ENCODE measurements around the gene IRF8.

- TF ChIP-seq CTCF (IDR thresholded peaks at IDR 0.05 in 4 of 5, conservative IDR thresholded peaks at IDR 0.05 in 1 of 5), result no peak
- TF ChIP-seq POLR2A (IDR thresholded peaks at IDR 0.05), result no peak
Observed at GRCh38 chr16:85899444-85899843, 482 bp downstream of the IRF8 start.

Data from gastrocnemius medialis (tissue), 4 donors.